HG02678 (cell line): ENCODE results near the gene ALG11.
"Not testable (repeated sequence)": the region's sequence is repeated elsewhere in the genome, so short reads cannot be mapped to it uniquely, and the experiment has no call there.

Source experiments
- ATAC-seq: cut with Tn5 transposase; IDR thresholded peaks from one replicate; pipeline ENCODE4 v1.9.1; 2021; ENCODE audit warnings: mild to moderate bottlenecking, moderate library complexity; ENCODE audit not compliant: unreplicated experiment

ALG11 gene, protein sequence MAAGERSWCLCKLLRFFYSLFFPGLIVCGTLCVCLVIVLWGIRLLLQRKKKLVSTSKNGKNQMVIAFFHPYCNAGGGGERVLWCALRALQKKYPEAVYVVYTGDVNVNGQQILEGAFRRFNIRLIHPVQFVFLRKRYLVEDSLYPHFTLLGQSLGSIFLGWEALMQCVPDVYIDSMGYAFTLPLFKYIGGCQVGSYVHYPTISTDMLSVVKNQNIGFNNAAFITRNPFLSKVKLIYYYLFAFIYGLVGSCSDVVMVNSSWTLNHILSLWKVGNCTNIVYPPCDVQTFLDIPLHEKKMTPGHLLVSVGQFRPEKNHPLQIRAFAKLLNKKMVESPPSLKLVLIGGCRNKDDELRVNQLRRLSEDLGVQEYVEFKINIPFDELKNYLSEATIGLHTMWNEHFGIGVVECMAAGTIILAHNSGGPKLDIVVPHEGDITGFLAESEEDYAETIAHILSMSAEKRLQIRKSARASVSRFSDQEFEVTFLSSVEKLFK

DNA sequence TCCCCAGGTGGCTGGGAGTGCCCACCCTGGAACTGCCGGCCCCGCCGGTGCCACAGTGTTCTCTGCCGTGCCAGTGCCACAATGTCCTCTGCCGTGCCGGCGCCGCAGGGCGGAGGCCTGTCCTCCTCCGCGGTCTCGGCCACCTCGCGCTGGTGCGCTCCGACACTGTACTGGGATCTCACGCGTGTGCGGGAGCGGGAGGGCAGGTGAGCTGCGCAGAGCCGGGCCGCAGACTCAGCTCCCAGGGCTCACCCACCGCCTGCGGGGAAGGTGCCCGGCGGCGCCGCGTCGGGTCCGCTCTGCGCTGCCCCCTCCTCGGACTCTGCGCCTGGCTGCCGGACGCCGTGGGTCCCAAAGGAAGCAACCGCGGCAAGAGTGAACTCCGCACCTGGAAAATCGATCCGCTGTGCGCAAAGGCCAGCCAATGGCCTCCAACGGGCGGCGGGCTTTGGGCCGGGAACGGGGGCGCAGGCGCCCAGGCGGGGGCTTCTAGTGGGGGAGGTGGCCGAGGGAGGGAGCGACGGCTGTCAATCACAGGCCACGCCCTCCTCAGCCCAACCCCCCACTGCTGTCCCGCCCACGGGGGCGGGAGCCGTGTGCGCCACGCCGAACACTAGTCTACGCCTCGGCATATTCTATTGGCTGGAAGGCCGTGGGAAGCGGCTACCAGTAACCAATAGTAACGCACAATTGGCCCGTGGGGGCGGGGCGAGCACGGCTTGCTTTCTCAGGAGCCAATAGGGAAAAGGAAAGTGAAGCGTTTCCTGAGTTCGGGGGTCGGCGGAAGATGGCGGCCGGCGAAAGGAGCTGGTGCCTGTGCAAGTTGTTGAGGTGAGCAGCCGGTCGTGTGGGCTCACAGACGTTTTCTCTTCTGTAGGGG, at the start of gene ALG11:
TSS of gene ALG11 (plus strand) at position 767 of the 880 bp plus-strand sequence. CDS start at position 788, 21 bp downstream.
- ATAC-seq, result peak; percentile 99

DNA sequence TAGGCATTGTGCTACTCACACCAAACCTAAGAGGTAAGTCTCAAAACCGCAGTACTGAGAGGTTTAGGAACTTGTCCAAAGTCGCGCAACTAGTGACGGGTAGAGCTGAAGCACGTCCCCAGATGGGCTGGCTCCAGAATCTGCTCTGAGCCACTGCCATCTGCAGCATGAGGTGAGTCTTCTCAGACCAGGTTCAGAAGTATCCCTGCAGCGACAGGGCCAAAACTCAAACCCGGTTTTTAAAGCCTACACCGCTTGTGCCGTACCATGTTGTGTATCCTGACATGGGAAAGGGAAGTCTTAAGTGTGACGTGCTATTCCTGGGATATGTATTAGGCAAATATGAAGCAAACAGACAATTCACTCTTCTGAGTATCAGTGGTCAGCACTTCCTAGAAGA, 46.0 kb upstream of the ALG11 start:
- ATAC-seq, result no peak

DNA sequence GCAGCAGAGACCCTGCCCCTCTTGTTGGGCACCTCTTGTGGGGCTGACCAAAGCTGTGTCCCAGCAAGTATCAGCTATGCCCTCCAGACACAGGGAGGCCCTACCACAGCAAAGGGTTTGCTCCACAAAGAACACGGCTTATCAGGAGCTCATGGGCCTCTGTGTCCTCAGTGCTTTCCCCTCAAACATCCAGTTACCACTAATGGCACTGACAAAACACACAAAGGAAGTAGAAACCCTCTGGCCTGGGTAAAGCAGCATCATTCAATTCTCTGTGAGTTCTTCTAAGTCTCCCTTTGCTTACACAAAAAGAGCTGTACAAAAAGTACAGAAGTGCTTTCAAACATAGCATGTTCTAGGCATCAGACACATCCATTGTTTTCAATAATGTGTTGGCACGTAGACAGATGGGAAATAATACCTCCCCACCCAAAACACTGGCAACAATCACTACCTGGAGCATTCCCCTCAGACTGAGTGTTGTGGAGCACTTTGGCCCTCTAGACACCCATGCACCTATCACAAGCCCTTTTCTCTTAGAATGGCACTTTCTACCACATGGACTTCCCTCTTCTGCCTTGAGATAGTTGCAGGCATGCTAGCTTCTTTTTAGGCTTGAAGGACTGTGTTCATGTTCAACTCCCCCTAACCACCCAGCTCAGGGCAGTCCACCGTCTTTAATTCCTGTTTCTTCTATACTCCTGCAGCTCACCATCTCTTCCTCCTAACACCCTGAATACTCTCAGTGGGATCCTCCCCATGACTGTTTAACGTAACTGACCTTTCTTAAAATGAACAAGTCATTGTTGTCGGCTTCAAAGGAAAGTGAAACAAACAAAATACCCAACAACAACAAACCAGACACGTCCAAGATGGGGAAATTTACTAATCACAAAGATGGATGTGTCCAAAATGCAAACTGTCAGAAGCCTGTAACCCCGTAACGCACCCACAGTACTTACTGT, 44.4 kb upstream of the ALG11 start:
- ATAC-seq, result no peak

DNA sequence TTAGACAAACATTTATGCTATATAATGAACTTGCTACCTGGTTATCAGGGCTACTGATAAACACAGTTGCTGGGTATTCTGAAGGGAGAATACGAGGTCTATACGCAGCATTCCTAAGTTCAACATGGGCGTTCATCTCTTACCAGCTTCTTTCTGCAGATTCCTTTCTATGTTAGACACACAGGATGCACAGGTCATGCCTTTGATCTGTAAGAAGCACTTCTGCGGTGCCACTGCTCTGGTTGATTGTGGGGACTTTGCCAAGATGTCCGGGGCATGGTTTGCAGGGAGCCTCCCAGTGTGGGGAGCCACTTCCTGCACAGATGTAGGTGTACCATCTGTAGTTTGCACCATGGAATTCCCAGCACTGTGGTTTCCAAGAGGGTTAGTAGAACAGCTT, 41.8 kb upstream of the ALG11 start:
- no peak for ATAC-seq

DNA sequence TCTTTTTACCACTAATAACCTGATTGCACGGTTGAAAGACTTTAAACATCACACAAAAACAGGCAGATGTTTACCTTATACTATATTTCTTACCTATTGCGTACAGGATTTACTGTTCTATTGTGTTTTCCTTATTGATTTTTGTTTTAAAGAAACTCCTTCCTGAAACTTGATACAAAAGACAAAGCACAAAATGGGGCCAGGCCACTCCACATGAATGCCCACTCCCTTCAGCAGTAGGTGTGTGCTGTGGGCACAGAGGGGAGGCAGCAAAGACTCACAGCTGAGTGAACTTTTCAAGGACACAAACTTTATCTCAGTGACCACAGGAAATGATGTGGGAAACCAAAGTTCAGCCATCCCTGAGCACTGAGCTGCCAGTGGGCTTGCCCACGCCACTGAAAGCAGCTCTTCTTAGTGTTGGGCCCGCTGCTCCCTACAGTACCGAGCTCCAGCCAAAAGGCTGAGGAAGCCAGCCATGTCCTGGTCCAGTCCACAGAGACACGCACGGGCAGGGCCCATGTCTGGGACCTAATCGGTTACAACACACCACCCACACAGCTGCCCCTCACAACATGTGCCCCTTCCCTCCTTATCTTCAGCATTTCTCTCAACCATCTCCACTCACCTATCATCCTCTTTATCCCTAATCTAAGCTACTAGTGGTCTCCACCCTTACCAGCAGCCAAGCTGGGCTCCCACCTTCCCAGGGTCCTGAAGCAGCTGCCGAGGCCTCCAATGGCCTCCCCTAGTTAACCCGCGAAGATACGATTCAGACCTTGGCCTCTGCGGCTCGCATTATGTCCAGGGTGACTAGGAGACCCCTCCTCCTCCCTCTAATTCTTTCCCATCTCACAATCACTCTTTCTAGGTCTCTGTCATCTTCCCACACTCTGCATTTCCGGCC, 40.4 kb upstream of the ALG11 start:
- no peak for ATAC-seq

DNA sequence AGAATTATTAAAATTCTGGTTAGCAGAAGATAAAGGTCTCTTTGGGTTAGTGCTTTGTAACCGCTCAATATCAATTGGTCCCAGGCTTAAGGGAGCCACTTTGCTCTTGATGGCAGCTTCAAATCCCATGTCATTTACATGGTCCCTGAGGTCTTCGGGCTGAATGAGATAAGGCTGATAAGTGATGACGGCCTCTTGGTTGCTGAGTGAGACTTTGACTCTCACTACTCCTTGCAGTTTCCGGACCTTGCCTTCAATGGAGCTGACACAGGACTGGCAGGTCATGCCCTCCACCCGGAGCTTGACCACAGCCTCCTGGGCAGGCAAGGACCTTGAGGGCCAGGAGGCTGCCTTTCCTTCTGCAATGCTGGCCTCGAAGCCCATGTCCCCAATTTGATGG, 37.7 kb upstream of the ALG11 start:
- ATAC-seq, result no peak

DNA sequence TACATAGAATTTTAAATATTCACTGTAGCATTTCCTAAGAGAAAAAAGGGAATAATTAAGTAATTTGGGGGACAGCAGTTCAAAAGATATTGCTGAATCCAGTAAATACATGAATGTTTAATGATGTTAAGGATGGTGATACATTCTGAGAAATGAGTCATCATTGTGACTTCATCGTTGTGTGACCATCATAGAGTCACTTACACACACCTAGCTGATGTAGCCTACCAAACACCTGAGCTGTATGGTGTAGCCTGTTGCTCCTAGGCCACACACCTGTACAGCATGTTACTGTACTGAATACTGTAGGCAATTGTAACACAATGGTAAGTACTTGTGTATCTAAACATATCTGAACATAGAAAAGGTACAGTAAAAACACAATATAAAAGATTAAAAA, 35.8 kb upstream of the ALG11 start:
- ATAC-seq, result no peak

DNA sequence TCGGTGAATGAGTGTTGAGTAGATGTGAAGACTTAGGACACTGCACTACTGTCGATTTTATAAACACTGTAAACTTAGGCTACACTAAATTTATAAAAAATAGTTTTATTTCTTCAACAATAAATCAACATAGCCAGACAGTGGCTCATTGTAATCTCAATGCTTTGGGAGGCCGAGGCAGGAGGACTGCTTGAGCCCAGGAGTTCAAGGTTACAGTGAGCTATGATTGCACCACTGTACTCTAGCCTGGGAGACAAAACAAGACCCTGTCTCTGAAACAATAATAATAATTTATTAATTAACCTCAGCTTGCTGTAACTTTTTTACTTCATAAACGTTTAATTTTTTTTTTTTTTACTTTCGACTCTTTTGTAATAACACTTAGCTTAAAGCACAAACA, 35.3 kb upstream of the ALG11 start:
- ATAC-seq, result no peak

DNA sequence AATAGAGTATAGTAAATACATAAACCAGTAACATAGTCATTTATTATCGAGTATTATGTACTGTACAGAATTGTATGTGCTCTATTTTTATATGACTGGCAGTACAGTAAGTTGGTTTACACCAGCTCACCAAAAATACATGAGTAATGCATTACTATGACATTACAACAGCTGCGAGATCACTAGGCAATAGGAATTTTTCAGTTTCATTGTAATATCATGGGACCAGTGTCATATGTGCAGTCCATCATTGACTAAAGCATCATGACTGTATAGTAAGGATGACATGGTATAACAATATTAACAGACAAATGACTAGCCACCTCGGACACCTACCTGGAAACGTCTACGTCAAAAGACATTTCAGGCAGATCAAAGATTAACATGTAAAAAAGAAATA, 34.6 kb upstream of the ALG11 start:
- no peak for ATAC-seq

DNA sequence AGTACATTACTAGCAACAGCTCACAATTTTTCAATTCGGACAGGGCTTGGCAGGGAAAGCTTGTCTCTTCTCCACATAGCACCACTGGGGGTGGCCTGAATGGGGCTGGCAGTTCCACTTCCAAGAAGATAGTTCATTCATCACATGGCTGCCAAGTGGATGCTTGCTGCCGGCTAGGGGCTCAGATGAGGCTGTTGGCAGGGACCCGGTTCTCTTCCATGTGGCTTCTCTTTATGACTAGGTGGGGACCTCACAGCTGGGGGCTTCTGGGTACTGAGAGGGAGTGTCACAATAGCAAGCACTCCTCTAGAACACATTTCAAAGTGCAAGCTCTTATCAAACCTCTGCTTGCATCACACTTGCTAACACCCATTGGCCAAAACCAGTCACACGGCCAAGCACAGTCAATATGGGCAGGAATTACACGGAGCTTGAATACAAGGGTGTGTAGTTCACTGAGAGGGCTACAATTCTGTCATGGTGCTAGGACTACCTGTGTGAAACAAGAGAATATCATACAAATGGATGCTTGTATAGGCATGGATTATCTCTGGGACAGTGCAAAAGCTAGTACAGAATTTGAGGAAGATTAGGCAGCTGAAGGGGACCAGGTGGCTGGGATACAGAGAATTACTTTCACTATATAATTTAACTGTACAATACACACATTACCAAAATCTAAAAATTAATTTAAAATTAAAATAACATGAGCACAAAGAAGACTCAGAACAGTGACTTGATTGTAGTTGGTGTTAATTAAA, 33.2 kb upstream of the ALG11 start:
- ATAC-seq, result no peak

DNA sequence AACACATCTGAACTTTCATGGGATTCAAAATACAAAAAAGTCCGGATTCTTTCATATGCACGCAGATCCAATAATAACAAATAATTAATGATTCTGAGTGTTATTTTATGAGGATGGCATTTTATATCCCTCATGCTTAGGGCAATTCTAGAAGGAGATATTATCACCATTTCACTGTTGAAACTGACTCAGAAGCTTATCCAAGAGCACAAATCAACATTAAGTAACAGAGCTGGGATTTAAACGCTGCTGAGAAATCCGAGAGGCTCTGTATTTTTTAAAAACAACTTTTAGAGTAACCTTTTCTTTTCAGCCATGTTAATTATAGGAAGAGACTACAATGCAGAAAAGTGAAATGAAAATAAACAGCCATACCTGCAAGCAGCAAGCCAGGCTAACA, 31.3 kb upstream of the ALG11 start:
- no peak for ATAC-seq

DNA sequence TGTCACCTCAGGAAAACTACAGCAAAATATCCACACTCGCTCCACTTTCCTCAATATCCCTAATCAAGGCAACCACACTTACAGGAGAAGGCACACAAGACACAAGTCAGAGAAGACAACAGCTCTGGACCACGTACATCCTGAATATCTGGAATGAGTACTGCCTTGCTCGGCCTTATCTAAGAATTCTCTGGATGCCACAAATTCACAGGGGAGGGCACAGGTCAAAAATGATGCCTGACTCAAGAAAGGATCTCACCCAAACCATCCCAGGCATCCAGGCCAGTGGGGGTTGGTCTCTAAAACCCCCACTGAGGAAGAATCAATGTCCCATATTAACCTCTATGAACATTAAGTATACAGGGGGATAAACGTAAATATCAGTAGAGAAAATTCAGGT, 30.8 kb upstream of the ALG11 start:
- no peak for ATAC-seq

DNA sequence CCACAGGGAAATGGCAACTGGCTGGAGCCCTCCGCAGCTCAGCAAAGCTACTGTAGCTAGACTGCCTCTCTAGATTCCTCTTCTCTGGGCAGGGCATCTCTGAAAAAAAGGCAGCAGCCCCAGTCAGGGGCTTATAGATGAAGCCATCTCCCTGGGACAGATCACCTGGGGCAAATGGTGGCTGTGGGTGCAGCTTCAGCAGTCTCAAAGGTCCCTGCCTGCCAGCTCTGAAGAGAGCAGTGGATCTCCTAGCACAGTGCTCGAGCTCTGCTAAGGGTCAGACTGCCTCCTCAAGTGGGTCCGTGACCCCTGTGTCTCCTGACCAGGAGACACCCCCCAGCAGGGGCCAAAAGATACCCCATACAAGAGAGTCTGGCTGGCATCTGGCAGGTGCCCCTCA, 28.9 kb upstream of the ALG11 start:
- ATAC-seq, result not testable (repeated sequence)

DNA sequence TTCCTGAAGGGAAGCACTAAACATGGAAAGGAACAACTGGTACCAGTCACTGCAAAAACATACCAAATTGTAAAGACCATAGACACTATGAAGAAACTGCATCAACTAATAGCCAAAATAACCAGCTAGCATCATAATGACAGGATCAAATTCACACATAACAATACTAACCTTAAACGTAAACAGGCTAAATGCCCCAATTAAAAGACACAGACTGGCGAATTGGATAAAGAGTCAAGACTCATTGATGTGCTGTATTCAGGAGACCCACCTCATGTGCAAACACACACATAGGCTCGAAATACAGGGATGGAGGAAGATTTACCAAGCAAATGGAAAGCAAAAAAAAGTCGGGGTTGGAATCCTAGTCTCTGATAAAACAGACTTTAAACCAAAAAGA, 27.3 kb upstream of the ALG11 start:
- ATAC-seq, result not testable (repeated sequence)

DNA sequence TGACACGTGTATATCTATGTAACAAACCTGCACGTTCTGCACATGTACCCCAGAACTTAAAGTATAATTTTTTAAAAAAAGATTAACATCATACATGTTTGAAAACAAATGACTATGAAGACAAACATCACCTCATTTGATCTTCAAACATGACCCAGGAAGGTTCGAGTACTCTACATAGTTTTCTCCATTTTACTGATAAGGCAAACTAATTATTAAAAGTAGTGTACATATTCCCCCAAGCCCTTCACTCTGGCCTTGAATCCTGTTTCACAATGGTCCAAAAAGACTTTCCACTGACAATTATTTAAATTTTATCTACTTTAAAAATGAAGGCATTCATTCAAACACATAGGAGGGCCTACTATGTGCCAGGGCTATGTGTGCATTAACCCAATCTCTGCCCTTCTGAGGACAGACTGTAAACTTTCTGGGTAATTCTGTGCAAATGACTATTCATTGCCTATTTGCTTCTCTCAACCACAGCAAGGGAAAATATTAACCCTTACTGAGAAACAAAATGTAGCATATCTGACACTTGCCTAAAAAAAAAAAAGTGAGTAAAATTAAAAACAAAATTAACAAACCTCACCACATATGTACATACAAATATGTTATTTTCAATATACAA, 23.1 kb upstream of the ALG11 start:
- ATAC-seq, result no peak

DNA sequence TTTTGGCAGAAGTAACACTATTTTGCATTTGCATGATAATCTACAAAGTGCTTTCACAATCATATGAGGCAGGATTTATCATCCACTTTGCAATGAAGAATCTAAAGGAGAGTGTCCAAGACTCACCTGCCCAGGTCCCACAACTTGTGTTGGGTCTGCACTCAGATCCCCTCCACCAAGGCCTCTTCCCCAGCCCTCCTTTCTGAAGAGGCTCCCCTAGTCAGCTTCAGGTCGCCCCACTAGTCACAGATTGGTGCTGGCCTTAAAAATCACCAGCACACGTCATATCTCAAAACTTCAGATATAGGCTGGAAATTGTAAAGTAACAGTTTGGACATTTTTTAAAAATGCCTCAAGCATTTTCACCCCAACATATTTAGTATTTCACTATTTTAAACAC, 18.5 kb upstream of the ALG11 start:
- ATAC-seq, result no peak

DNA sequence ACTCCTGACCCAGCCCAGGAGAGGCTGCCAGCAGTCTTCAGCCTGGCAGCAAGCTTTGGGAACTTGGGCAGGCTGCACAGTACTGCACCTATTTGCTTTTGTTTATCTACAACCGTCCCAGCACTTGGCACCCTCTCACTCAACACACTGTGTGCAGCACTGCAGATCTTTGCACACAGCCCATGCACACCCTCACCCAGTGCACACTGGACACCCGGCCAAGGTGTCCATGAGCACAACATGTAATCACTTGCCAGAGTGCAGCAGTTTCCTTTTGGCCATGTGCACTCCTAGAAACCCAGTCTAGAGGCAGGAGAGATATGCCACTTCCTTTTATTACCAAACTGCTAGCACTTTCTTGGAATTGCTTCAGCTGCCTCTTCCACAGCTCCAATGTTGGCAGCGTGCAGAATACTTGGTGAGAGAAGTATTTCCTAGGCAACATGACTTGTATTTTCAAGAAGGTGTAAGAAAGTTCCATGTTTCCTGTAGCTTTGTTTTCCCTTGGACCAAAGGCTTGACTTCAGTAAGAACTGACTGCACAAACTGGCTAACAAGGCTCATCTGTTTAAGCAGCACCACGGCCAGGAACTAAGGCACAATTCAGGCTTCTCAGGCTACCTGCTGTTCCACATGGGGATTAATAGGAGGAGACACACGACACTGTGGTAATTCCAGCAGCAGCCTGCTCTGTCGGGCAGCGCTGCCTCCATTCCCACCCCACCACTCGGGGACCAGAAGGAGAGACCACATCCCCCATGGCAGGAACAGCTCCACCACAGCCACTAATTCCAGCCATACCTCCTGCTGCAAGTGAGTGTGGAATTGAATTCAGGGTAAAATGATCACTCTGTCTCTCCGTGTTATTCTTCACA, 16.3 kb upstream of the ALG11 start:
- ATAC-seq, result no peak

DNA sequence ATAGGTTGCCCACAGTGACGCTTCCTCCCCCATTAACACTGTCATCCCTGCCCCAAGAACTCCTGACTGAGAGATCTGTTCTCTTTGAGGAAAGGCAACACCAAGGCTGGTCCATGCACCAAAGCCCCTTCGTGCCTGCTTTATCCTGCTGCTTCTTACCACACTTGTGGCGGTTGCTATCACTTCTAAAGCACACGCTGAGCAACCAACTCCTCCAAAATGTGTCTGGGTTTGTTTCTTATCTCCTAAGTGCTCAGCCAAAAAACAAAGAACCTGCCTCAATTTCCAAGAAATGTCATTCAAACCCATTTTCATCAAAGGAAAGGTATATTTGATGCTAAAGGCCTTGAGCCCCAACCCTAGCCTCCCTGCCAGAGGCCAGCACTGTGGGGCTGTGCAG, 15.6 kb upstream of the ALG11 start:
- no peak for ATAC-seq
